Right lobe of liver (tissue), 6 donors: ENCODE data around the gene ARVCF. TPM values are rescaled to one million over a fixed set of nuclear protein-coding genes. Genes with fewer than 3 reads are reported as not detected.
"Not testable (repeated sequence)": the region's sequence is repeated elsewhere in the genome, so short reads cannot be mapped to it uniquely, and the experiment has no call there.

Experiments
- ATAC-seq, 4 donors: fragments of 200-7000 bp; cut with Tn5 transposase; one replicate each; pipeline ENCODE4 v1.9.1; 2020; ENCODE audit warnings: mild to moderate bottlenecking in 4 of 4, moderate library complexity in 4 of 4
- DNase-seq, 3 donors: peaks; one replicate each; pipeline ENCODE4 v3.0.0-alpha.2; 2020
- H3K27ac ChIP-seq, 3 donors: fragments of 200-600 bp; one replicate each; pipeline ENCODE4 v1.8.0; 2022
- H3K27me3 ChIP-seq, 2 donors: fragments of 200-600 bp; one replicate each; pipeline ENCODE4 v1.8.0; 2022
- H3K36me3 ChIP-seq, 4 donors: fragments of 200-600 bp; sonication (generic) in 1 of 4; one replicate each; pipeline versions ENCODE4 v1.5.1 to v1.8.0; 2017 to 2022; ENCODE audit warnings: control low read depth in 1 of 4
- H3K4me1 ChIP-seq, 4 donors: fragments of 200-600 bp; sonication (generic) in 1 of 4; one replicate each; pipeline versions ENCODE4 v1.5.1 to v1.8.0; 2017 to 2022; ENCODE audit warnings: control low read depth in 1 of 4
- H3K4me3 ChIP-seq, 3 donors: fragments of 200-600 bp; one replicate each; pipeline ENCODE4 v1.8.0; 2022
- H3K9me3 ChIP-seq, 4 donors: fragments of 200-600 bp; sonication (generic) in 1 of 4; one replicate each; pipeline versions ENCODE4 v1.5.1 to v1.8.0; 2017 to 2022; ENCODE audit warnings: control low read depth in 1 of 4
- POLR2A ChIP-seq: fragments of 450-650 bp; IDR thresholded peaks from one replicate; pipeline ENCODE4 v1.6.1; 2017; ENCODE audit warnings: antibody characterized with exemption, mild to moderate bottlenecking
- WGBS: methylation state at CpG from one replicate; pipeline ENCODE4 v1.1.6; 2018; ENCODE audit warnings: low coverage, low lambda C conversion rate; ENCODE audit not compliant: insufficient coverage; ENCODE audit errors: missing lambda C conversion rate; 5-methylcytosine and 5-hydroxymethylcytosine counted together
- intact Hi-C, 2 donors: fragments of 100-400 bp; cut with DNase I; formaldehyde crosslinking; loops; one replicate each; pipeline versions ENCODE4 v1.11.2 to v1.14.1; 2022
- total RNA-seq, 6 experiments: library from RNA; depleted of rRNA in 2 of 6; stranded (reverse); fragments of >200 nt in 2 of 6; fragmentation: NEBNext Ultra II Directional in 3 of 6; extraction: Animal tissue kit (Norgen Biotek cat#: 25700) in 3 of 6; gene quantifications; one replicate each; pipeline versions ENCODE4 v1.1.0 to v1.2.4, GENCODE V29; 2016 to 2023
- TF ChIP-seq, protein P1 (sequence below), 4 donors: fragments of 200-600 bp in 3 of 4; fragments of 450-650 bp in 1 of 4; IDR thresholded peaks; one replicate each; pipeline versions ENCODE4 v1.5.1 to v1.8.0; 2016 to 2022; ENCODE audit warnings: antibody characterized with exemption in 4 of 4, mild to moderate bottlenecking in 2 of 4
- donor health status: DM: no; HTN: yes; CAD: no.
- donor health status: DM: no; HTN: no; CAD: no.
- donor health status: DM: no; HTN: no; CAD: no.
- donor health status: DM: no; HTN: yes; CAD: no.
- donor health status: DM: no; HTN: yes; CAD: no.

ARVCF gene
- total RNA-seq, 6 experiments from 2014 or later = 11.5 to 40.9 (median 20.7) TPM

DNA sequence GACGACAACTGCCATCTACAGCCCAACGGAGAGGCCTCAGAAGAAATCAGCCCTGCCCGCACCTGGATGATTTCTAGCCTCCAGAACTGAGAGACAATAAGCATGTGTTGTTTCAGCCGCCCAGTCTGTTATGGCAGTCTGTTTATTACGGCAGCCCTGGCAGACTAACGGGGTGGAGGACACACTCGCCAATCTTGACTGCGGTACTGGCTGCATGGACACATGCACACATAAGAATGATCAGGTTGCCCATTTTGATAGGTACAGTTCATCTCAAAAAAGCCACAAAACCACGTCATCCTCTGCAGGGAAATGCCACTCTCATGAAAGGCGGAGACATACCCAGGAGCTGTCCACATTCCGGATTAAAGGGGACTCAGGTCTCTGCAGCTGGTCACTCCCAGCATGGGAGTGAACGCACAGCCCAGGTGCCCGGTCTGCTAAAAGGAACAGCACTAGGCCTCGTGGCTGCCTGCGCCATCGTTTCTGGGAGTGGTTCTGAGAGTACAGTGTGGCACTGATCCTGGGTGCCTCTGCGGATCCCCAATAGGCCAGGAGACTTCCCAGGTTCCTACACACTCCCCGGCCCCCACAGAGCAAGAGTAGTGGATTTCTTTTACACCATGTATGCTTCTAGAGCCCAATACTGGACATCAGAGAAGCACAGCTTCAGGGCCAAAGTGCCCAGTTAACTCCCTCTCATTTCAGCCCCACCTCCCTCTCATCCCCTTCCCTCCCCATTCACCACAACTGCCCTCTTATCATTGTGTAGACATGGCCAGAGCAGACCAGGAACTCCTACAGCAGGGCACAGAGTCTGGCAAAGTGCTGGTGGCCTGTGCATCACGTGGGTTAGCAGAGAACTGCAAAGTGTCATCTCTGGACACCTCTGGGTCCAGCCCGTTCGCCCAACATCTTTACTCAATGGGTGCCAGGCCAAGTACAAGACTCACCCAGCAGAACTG is 86.8 kb downstream of the ARVCF start:
- no peak overlapping the region for H3K27ac ChIP-seq
- TF ChIP-seq, protein P1, sequence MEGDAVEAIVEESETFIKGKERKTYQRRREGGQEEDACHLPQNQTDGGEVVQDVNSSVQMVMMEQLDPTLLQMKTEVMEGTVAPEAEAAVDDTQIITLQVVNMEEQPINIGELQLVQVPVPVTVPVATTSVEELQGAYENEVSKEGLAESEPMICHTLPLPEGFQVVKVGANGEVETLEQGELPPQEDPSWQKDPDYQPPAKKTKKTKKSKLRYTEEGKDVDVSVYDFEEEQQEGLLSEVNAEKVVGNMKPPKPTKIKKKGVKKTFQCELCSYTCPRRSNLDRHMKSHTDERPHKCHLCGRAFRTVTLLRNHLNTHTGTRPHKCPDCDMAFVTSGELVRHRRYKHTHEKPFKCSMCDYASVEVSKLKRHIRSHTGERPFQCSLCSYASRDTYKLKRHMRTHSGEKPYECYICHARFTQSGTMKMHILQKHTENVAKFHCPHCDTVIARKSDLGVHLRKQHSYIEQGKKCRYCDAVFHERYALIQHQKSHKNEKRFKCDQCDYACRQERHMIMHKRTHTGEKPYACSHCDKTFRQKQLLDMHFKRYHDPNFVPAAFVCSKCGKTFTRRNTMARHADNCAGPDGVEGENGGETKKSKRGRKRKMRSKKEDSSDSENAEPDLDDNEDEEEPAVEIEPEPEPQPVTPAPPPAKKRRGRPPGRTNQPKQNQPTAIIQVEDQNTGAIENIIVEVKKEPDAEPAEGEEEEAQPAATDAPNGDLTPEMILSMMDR (IDR thresholded peaks at IDR 0.05) = no peak
- no peak for TF ChIP-seq POLR2A
- no peak for ATAC-seq
- 87% methylated on average over 11 of the region's 21 CpGs for WGBS
- no peaks in the 10 kb centered on the region for H3K27me3 ChIP-seq
- H3K36me3 ChIP-seq = peaks cover 0 to 3% (median 0%) of the 10 kb centered on the region in 4 donors
- intact Hi-C loops = no loop called here
- no peaks in the 10 kb centered on the region for H3K9me3 ChIP-seq
- peaks cover 0 to 6% (median 0%) of the 10 kb centered on the region in 4 donors for H3K4me1 ChIP-seq
- DNase-seq = peak in 1 of 3 donors; percentile 25
- H3K4me3 ChIP-seq = no peak overlapping the region

DNA sequence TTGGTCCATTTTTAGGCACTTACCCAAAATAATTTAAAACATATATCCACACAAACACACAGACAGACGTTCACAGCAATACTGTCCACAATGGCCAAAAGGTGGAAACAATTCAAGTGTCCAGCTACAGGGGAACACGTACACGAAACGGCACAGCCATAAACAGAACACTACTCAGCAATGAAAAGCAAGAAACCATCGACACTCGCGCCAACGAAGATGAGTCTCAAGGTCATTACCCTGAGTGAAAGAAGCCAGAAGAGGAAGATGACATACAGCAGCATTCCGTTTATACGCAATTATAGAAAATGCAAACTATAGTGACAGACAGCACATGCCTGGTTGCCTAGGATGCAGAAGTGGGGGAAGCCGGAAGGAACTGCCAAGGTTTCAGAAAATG is 88.4 kb downstream of the ARVCF start:
- H3K4me3 ChIP-seq = no peak overlapping the region
- peak in 1 of 3 donors; percentile 20 for DNase-seq
- intact Hi-C loops = no loop called here
- TF ChIP-seq, protein P1 (IDR thresholded peaks at IDR 0.05) = no peak
- no peak for TF ChIP-seq POLR2A
- no peaks in the 10 kb centered on the region for H3K4me1 ChIP-seq
- WGBS = 68% methylated on average over 11 of the region's 11 CpGs
- peak in 3 of 4 donors; percentile 14 to 55 (median 53) for ATAC-seq
- no peak overlapping the region for H3K27ac ChIP-seq
- peaks cover 0 to 3% (median 0%) of the 10 kb centered on the region in 4 donors for H3K36me3 ChIP-seq
- H3K27me3 ChIP-seq = no peaks in the 10 kb centered on the region
- H3K9me3 ChIP-seq = no peaks in the 10 kb centered on the region

DNA sequence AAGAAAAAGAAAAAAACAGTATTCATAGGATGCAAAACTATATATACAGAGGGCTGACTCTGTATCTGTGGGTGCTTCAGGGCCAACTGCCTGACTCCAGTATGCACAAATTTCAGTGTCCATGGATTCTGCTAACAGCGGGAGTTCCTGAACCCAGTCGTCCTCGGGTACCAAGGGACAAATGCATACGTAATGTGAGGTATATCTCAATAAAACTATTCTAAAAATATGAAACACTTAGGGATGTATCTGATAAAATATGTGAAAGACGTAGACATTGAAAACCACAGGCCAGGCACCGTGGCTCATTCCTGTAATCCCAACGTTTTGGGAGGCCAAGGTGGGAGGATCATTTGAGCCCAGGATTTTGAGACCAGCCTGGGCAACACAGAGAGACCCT is 88.9 kb downstream of the ARVCF start:
- ATAC-seq (no peak), DNase-seq (peak in 1 of 3 donors; percentile 0)
- WGBS = 87% methylated on average over 7 of the region's 7 CpGs
- Histone ChIP-seq H3K27ac (no peak overlapping the region), H3K9me3 (no peaks in the 10 kb centered on the region), H3K4me3 (no peak overlapping the region), H3K4me1 (no peaks in the 10 kb centered on the region), H3K27me3 (no peaks in the 10 kb centered on the region), H3K36me3 (peaks cover 0 to 3% (median 0%) of the 10 kb centered on the region in 4 donors)
- intact Hi-C loops = no loop called here
- TF ChIP-seq, protein P1 (IDR thresholded peaks at IDR 0.05) = no peak
- TF ChIP-seq POLR2A = no peak

DNA sequence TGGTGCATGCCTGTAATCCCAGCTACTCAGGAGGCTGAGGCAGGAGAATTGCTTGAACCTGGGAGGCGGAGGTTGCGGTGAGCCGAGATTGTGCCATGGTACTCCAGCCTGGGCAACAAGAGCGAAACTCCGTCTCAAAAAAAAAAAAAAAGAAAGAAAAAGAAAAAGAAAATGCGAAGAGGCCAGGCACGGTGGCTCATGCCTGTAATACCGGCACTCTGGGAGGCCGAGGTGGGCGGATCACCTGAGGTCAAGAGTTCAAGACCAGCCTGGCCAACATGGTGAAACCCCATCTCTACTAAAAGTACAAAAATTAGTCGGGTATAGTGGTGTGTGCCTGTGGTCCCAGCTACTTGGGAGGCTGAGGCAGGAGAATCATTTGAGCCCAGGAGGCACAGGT is 90.6 kb downstream of the ARVCF start:
- H3K4me3 ChIP-seq, intact Hi-C loops, ATAC-seq, H3K27ac ChIP-seq, H3K36me3 ChIP-seq, H3K9me3 ChIP-seq, DNase-seq, H3K4me1 ChIP-seq, H3K27me3 ChIP-seq: not testable (repeated sequence)
- WGBS = 86% methylated on average over 7 of the region's 11 CpGs

DNA sequence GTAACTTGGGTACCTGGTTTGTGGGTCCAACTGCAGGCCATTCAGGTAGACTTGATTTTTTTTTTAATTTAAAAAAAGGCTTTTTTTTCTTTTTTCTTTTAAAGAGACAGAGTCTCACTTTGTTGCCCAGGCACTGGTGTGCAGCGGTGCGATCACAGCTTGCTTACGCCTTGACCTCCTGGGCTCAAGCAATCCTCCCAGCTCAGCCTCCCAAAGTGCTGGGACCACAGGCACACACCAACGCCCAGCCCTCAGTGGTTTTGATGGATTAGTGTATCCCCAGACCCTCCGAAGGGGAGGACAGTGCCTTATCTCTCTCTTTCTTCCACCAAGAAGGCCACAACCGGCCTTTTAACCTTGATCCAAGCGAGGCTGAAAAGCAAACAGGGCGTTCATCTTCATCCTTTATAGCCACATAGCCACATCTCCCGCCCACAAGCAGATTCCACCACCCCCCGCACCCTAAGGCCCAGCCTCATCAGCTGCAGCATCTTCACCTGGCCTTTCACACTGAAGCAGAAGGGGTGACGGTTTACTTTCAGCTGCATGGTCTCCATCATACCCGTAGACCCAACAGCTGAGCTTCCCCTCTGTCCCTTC is 92.6 kb downstream of the ARVCF start:
- TF ChIP-seq POLR2A = no peak
- TF ChIP-seq, protein P1 (IDR thresholded peaks at IDR 0.05) = no peak
- DNase-seq (no peak), ATAC-seq (no peak)
- no peak overlapping the region for H3K27ac ChIP-seq
- no peaks in the 10 kb centered on the region for H3K9me3 ChIP-seq
- H3K4me1 ChIP-seq = no peaks in the 10 kb centered on the region
- H3K36me3 ChIP-seq = peaks cover 0 to 3% (median 0%) of the 10 kb centered on the region in 4 donors
- H3K27me3 ChIP-seq = no peaks in the 10 kb centered on the region
- no peak overlapping the region for H3K4me3 ChIP-seq
- intact Hi-C loops = no loop called here
- 91% methylated on average over 11 of the region's 12 CpGs for WGBS
